Loucy (cell line): ENCODE data around the gene SCAPER.

ENCODE experiments used
- H2AFZ ChIP-seq: fragments of 200-600 bp; sonication (generic); 2 replicates; pipeline ENCODE4 v1.6.0; 2016; ENCODE audit warnings: antibody characterized with exemption, mild to moderate bottlenecking, low read length, moderate library complexity
- H3F3A ChIP-seq: fragments of 200-600 bp; 2 replicates; pipeline ENCODE4 v1.6.0; 2016; ENCODE audit warnings: antibody characterized with exemption, low read depth, mild to moderate bottlenecking
- H3K27me3 ChIP-seq: fragments of 200-600 bp; sonication (generic); 2 replicates; pipeline ENCODE4 v1.6.1; 2014; ENCODE audit warnings: low read length, mild to moderate bottlenecking; ENCODE audit not compliant: insufficient read depth, poor library complexity, severe bottlenecking
- H3K36me3 ChIP-seq: fragments of 200-600 bp; sonication (generic); 2 replicates; pipeline ENCODE4 v1.6.1; 2016; ENCODE audit warnings: low read length; ENCODE audit not compliant: insufficient read depth
- H3K4me1 ChIP-seq: fragments of 200-600 bp; sonication (generic); 2 replicates; pipeline ENCODE4 v1.5.1; 2014; ENCODE audit warnings: low read length, mild to moderate bottlenecking; ENCODE audit not compliant: insufficient read depth, poor library complexity, severe bottlenecking
- H3K4me2 ChIP-seq: fragments of 200-600 bp; sonication (generic); 2 replicates; pipeline ENCODE4 v1.6.0; 2014; ENCODE audit warnings: antibody characterized with exemption, low read length, low read depth, mild to moderate bottlenecking; ENCODE audit not compliant: poor library complexity, severe bottlenecking
- H3K4me3 ChIP-seq: fragments of 200-600 bp; sonication (generic); 2 replicates; pipeline ENCODE4 v1.5.1; 2014; ENCODE audit warnings: low read length, mild to moderate bottlenecking, mixed read lengths; ENCODE audit not compliant: poor library complexity, severe bottlenecking
- H3K79me2 ChIP-seq: fragments of 200-600 bp; sonication (generic); 2 replicates; pipeline ENCODE4 v1.6.1; 2014; ENCODE audit warnings: low read length; ENCODE audit not compliant: insufficient read depth
- H3K9ac ChIP-seq: fragments of 200-600 bp; sonication (generic); 2 replicates; pipeline ENCODE4 v1.6.0; 2014; ENCODE audit warnings: mild to moderate bottlenecking, low read depth, low read length, moderate library complexity; ENCODE audit not compliant: poor library complexity, severe bottlenecking
- H3K9me2 ChIP-seq: fragments of 200-600 bp; sonication (generic); replicated peaks from 2 replicates; pipeline ENCODE4 v1.6.1; 2016; ENCODE audit warnings: low read depth, low read length, mixed read lengths
- H3K9me3 ChIP-seq: fragments of 200-600 bp; sonication (generic); 2 replicates; pipeline ENCODE4 v1.6.1; 2014; ENCODE audit warnings: mild to moderate bottlenecking, antibody characterized with exemption, low read length, low read depth; ENCODE audit not compliant: insufficient read depth
- H4K20me1 ChIP-seq: fragments of 200-600 bp; sonication (generic); 2 replicates; pipeline ENCODE4 v1.6.0; 2014; ENCODE audit warnings: antibody characterized with exemption, low read length, mild to moderate bottlenecking; ENCODE audit not compliant: insufficient read depth, poor library complexity, severe bottlenecking
- CTCF ChIP-seq: fragments of 200-600 bp; sonication (generic); conservative IDR thresholded peaks from 2 replicates; pipeline ENCODE4 v1.5.1; 2014; ENCODE audit warnings: mild to moderate bottlenecking, antibody characterized with exemption, low read length
- EZH2phosphoT487 ChIP-seq: fragments of 200-600 bp; IDR thresholded peaks from 2 replicates; pipeline ENCODE4 v1.6.1; 2018; ENCODE audit warnings: antibody characterized with exemption, mild to moderate bottlenecking, moderate library complexity, borderline replicate concordance

SCAPER gene

GRCh38 chr15:76368122-76368621 lies 537.0 kb downstream of the SCAPER start:
- no peaks in the 10 kb centered on the region for H3F3A ChIP-seq
- no peaks in the 10 kb centered on the region for H3K27me3 ChIP-seq

GRCh38 chr15:76366714-76367113 lies 538.4 kb downstream of the SCAPER start:
- H3K36me3 ChIP-seq: no peaks in the 10 kb centered on the region
- H4K20me1 ChIP-seq: no peaks in the 10 kb centered on the region
- H3K27me3 ChIP-seq: no peaks in the 10 kb centered on the region
- no peak overlapping the region for H2AFZ ChIP-seq
- H3K9ac ChIP-seq: no peak overlapping the region
- no peaks in the 10 kb centered on the region for H3K9me2 ChIP-seq
- H3K4me1 ChIP-seq: no peaks in the 10 kb centered on the region
- no peaks in the 10 kb centered on the region for H3K9me3 ChIP-seq
- H3K79me2 ChIP-seq: no peaks in the 10 kb centered on the region
- TF ChIP-seq EZH2phosphoT487 (no peak), CTCF (no peak)
- H3K4me3 ChIP-seq: no peak overlapping the region
- no peak overlapping the region for H3K4me2 ChIP-seq
- no peaks in the 10 kb centered on the region for H3F3A ChIP-seq

More at GRCh38 chr15:76368122-76368621, 537.0 kb downstream of the SCAPER start:
- H2AFZ ChIP-seq: no peak overlapping the region
- no peak overlapping the region for H3K9ac ChIP-seq
- no peaks in the 10 kb centered on the region for H4K20me1 ChIP-seq
- H3K79me2 ChIP-seq: no peaks in the 10 kb centered on the region
- no peaks in the 10 kb centered on the region for H3K9me2 ChIP-seq
- no peak overlapping the region for H3K4me3 ChIP-seq
- TF ChIP-seq EZH2phosphoT487 (no peak), CTCF (no peak)
- H3K4me1 ChIP-seq: no peaks in the 10 kb centered on the region
- no peaks in the 10 kb centered on the region for H3K9me3 ChIP-seq
- H3K36me3 ChIP-seq: no peaks in the 10 kb centered on the region
- no peak overlapping the region for H3K4me2 ChIP-seq

- TF ChIP-seq EZH2phosphoT487: no peak
- TF ChIP-seq CTCF: no peak
- Histone ChIP-seq H3K9me2 (no peaks in the 10 kb centered on the region), H3K36me3 (no peaks in the 10 kb centered on the region), H3K4me1 (no peaks in the 10 kb centered on the region), H3K27me3 (no peaks in the 10 kb centered on the region), H3K4me3 (no peak overlapping the region), H3K9ac (no peak overlapping the region), H3K9me3 (no peaks in the 10 kb centered on the region), H3K79me2 (no peaks in the 10 kb centered on the region), H3K4me2 (no peak overlapping the region), H4K20me1 (no peaks in the 10 kb centered on the region), H3F3A (no peaks in the 10 kb centered on the region), H2AFZ (no peak overlapping the region)
Measured at GRCh38 chr15:76363251-76363650, 541.9 kb downstream of the SCAPER start.
